HFF-Myc (cell line): ENCODE data around the gene LDLRAD4.

Source experiments
- DNase-seq: peaks from one replicate; pipeline ENCODE4 v3.0.0-alpha.2; 2011; ENCODE audit warnings: low read depth; ENCODE audit errors: extremely low read depth
- H3K4me3 ChIP-seq: replicated peaks from 2 replicates; pipeline ENCODE4 v1.5.1; 2011; ENCODE audit warnings: low read depth, mild to moderate bottlenecking, control low read depth, low read length
- CTCF ChIP-seq: IDR thresholded peaks from 2 replicates; pipeline ENCODE4 v1.5.1; 2012; ENCODE audit warnings: mild to moderate bottlenecking, low read depth, low read length, control low read depth; ENCODE audit errors: missing control alignments

LDLRAD4 gene

GRCh38 chr18:13574355-13574754 is 355.8 kb downstream of the LDLRAD4 start:
- no peak overlapping the region for H3K4me3 ChIP-seq
- DNase-seq = no peak

GRCh38 chr18:13574761-13575160 is 356.2 kb downstream of the LDLRAD4 start:
- TF ChIP-seq CTCF = no peak
- H3K4me3 ChIP-seq = no peak overlapping the region

More at GRCh38 chr18:13574355-13574754, 355.8 kb downstream of the LDLRAD4 start:
- no peak for TF ChIP-seq CTCF

GRCh38 chr18:13576598-13576997 is 358.0 kb downstream of the LDLRAD4 start:
- H3K4me3 ChIP-seq = no peak overlapping the region; the same call in 1 of the 2 replicates
- no peak for DNase-seq
- no peak for TF ChIP-seq CTCF

More at GRCh38 chr18:13574761-13575160, 356.2 kb downstream of the LDLRAD4 start:
- no peak for DNase-seq

GRCh38 chr18:13577091-13577697 is 358.6 kb downstream of the LDLRAD4 start:
- TF ChIP-seq CTCF = no peak
- peak overlapping the region; percentile 7 for H3K4me3 ChIP-seq
- DNase-seq = no peak

GRCh38 chr18:13577781-13578180 is 359.2 kb downstream of the LDLRAD4 start:
- no peak for TF ChIP-seq CTCF
- H3K4me3 ChIP-seq = peak overlapping the region; percentile 7; the same call in 1 of the 2 replicates
- no peak for DNase-seq

- no peak overlapping the region for H3K4me3 ChIP-seq
- TF ChIP-seq CTCF = no peak
- DNase-seq = no peak
Measured at GRCh38 chr18:13578400-13578799, 359.8 kb downstream of the LDLRAD4 start.

GRCh38 chr18:13579874-13580273 is 361.3 kb downstream of the LDLRAD4 start:
- H3K4me3 ChIP-seq = no peak overlapping the region
- no peak for TF ChIP-seq CTCF
- no peak for DNase-seq
